ENCODE measurements around the gene GNL3L. TPM values are rescaled to one million over a fixed set of nuclear protein-coding genes. Genes with fewer than 3 reads are reported as not detected.

Gene GNL3L
- total and polyA plus RNA-seq, 9 of the 15 experiments (the other 6 are each of a cell fraction or from before 2014, with no cell fraction given) = 11.5 to 81.7 (median 37.6) TPM

- no peak overlapping the region for H2AFZ ChIP-seq (ENCODE audit: low read depth, low read length)
- no TSS peak for BruUV-seq (replicated peaks)
- no peak overlapping the region for H3K4me2 ChIP-seq (ENCODE audit: insufficient read depth, low read length)
- no peaks in the 10 kb centered on the region for H3K36me3 ChIP-seq (ENCODE audit: control insufficient read depth, insufficient read depth, low read length)
- POLR2A ChIA-PET = no interaction called here
- CTCF ChIA-PET (ENCODE audit: low intra/inter-chr PET ratio) = no interaction called here
- no peak for ATAC-seq
- no peaks in the 10 kb centered on the region for H3K9me1 ChIP-seq (ENCODE audit: control insufficient read depth, insufficient read depth, low read length)
- no peak overlapping the region for H3K4me3 ChIP-seq
- no peaks in the 10 kb centered on the region for H3K9me3 ChIP-seq (replicated peaks; ENCODE audit: control insufficient read depth, insufficient read depth, low read depth, low read length)
- WGBS (ENCODE audit: insufficient coverage, low coverage, missing lambda C conversion rate) = 4% methylated on average over 3 of the region's 3 CpGs
- intact Hi-C loops (cut with micrococcal nuclease) = no loop called here
- H3K4me1 ChIP-seq (replicated peaks in 1 of 2; ENCODE audit: control insufficient read depth in 2 of 2, insufficient read depth in 2 of 2, low read length in 2 of 2) = peaks cover 0 to 3% of the 10 kb centered on the region in 2 experiments; a peak in 2 of 5 replicates
- H3K9ac ChIP-seq (ENCODE audit: insufficient read depth in 1 of 2, low read depth in 2 of 2, low read length in 2 of 2) = no peak overlapping the region
- H4K20me1 ChIP-seq (replicated peaks; ENCODE audit: control insufficient read depth, insufficient read depth, low read length) = no peaks in the 10 kb centered on the region
- no peak overlapping the region for H3K27ac ChIP-seq (ENCODE audit: extremely low read depth, low read depth, low read length)
- DNase-seq (ENCODE audit: extremely low read depth in 1 of 4, low spot score in 3 of 4) = no peak
- in situ Hi-C loops (cut with MboI) = no loop called here
- H3K79me2 ChIP-seq (ENCODE audit: control insufficient read depth, insufficient read depth, low read length) = no peaks in the 10 kb centered on the region
- no peaks in the 10 kb centered on the region for H3K27me3 ChIP-seq (ENCODE audit: control insufficient read depth in 2 of 2, insufficient read depth in 2 of 2, low read length in 2 of 2)
- FAIRE-seq = no peak
- no peak for TF ChIP-seq SAP30 (IDR thresholded peaks at IDR 0.05; ENCODE audit: borderline replicate concordance, insufficient read depth, low read depth, low read length, poor library complexity, severe bottlenecking)
- no peak for TF ChIP-seq CREBBP (IDR thresholded peaks at IDR 0.05; ENCODE audit: low read depth, low read length)
- TF ChIP-seq ID3 (CRISPR knock-in tag; IDR thresholded peaks at IDR 0.05) = no peak
- no peak for TF ChIP-seq ID3 (tag; IDR thresholded peaks at IDR 0.05)
- no peak for TF ChIP-seq ZNF699 (CRISPR knock-in tag; IDR thresholded peaks at IDR 0.05; ENCODE audit: insufficient replicate concordance)
- TF ChIP-seq BCLAF1 (IDR thresholded peaks at IDR 0.05; ENCODE audit: borderline replicate concordance in 1 of 2, control insufficient read depth in 1 of 2, low read depth in 2 of 2, low read length in 1 of 2) = no peak
- no peak for TF ChIP-seq KDM5B (IDR thresholded peaks at IDR 0.05; ENCODE audit: insufficient replicate concordance, low read depth, low read length)
- TF ChIP-seq ZNF77 (CRISPR knock-in tag; IDR thresholded peaks at IDR 0.05) = no peak
- TF ChIP-seq TEAD2 (tag; IDR thresholded peaks at IDR 0.05) = no peak
- TF ChIP-seq THAP7 (CRISPR knock-in tag; IDR thresholded peaks at IDR 0.05) = no peak
- TF ChIP-seq HEY1 (CRISPR knock-in tag; IDR thresholded peaks at IDR 0.05; ENCODE audit: borderline replicate concordance) = no peak
- no peak for TF ChIP-seq MBD1 (CRISPR knock-in tag; IDR thresholded peaks at IDR 0.05)
- no peak for TF ChIP-seq MCM2 (IDR thresholded peaks at IDR 0.05; ENCODE audit: low read depth)
- no peak for TF ChIP-seq POLR2A (conservative IDR thresholded peaks at IDR 0.05)
- TF ChIP-seq DDX20 (tag; IDR thresholded peaks at IDR 0.05; ENCODE audit: low read depth) = no peak
- TF ChIP-seq ZFX (CRISPR knock-in tag; IDR thresholded peaks at IDR 0.05) = no peak
- no peak for TF ChIP-seq MYBL2 (IDR thresholded peaks at IDR 0.05; ENCODE audit: low read depth)
- no peak for TF ChIP-seq MYBL2 (CRISPR knock-in tag; IDR thresholded peaks at IDR 0.05; ENCODE audit: borderline replicate concordance)
Observed at GRCh38 chrX:54484666-54485065, 45.4 kb upstream of the GNL3L start.
